ENCODE results near the gene OPALIN.

The OPALIN gene

DNA sequence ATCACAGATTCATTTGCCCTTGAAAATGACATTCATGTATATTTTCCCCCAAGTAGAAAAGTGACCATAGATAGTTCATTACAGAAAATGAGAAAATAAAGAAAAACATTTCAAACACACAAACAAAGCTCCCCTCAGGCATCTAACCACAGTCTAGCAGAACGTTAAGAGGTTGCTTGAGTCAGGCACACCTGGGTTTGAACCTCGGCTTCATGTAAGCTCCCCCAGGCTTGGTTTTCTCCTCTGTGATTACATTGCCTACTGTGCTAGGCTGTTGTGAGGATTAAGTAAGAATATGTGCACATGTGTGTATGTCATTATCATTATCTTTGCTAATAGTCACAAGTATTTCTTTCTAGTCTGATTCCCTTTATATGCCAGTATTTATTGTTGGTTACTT, 45.5 kb downstream of the OPALIN start:
- no peak for TF ChIP-seq CTCF (conservative IDR thresholded peaks at IDR 0.05; ENCODE audit: low read length)
- no peak for TF ChIP-seq EZH2phosphoT487 (IDR thresholded peaks at IDR 0.05; ENCODE audit: borderline replicate concordance)
- Histone ChIP-seq H3K9ac (ENCODE audit: low read depth, low read length, poor library complexity, severe bottlenecking) (no peak overlapping the region), H3K36me3 (ENCODE audit: insufficient read depth, low read length) (no peaks in the 10 kb centered on the region), H3K4me2 (ENCODE audit: low read depth, low read length, poor library complexity, severe bottlenecking) (no peak overlapping the region), H3K9me3 (ENCODE audit: insufficient read depth, low read depth, low read length) (no peaks in the 10 kb centered on the region), H3K4me3 (ENCODE audit: low read length, poor library complexity, severe bottlenecking) (no peak overlapping the region), H3K79me2 (ENCODE audit: insufficient read depth, low read length) (no peaks in the 10 kb centered on the region), H2AFZ (ENCODE audit: low read length) (no peak overlapping the region), H3K27me3 (ENCODE audit: insufficient read depth, low read length, poor library complexity, severe bottlenecking) (no peaks in the 10 kb centered on the region), H3F3A (ENCODE audit: low read depth) (no peaks in the 10 kb centered on the region), H4K20me1 (ENCODE audit: insufficient read depth, low read length, poor library complexity, severe bottlenecking) (no peaks in the 10 kb centered on the region), H3K9me2 (replicated peaks; ENCODE audit: low read depth, low read length) (no peaks in the 10 kb centered on the region), H3K4me1 (ENCODE audit: insufficient read depth, low read length, poor library complexity, severe bottlenecking) (no peaks in the 10 kb centered on the region)

GRCh38 chr10:96311180-96311715, 47.6 kb downstream of the OPALIN start:
- H4K20me1 ChIP-seq (ENCODE audit: insufficient read depth, low read length, poor library complexity, severe bottlenecking), result no peaks in the 10 kb centered on the region
- no peak overlapping the region for H2AFZ ChIP-seq (ENCODE audit: low read length)
- no peak overlapping the region for H3K4me3 ChIP-seq (ENCODE audit: low read length, poor library complexity, severe bottlenecking)
- no peaks in the 10 kb centered on the region for H3K36me3 ChIP-seq (ENCODE audit: insufficient read depth, low read length)
- TF ChIP-seq CTCF (conservative IDR thresholded peaks at IDR 0.05; ENCODE audit: low read length) (no peak), EZH2phosphoT487 (IDR thresholded peaks at IDR 0.05; ENCODE audit: borderline replicate concordance) (no peak)
- H3K9me3 ChIP-seq (ENCODE audit: insufficient read depth, low read depth, low read length), result no peaks in the 10 kb centered on the region
- H3K9ac ChIP-seq (ENCODE audit: low read depth, low read length, poor library complexity, severe bottlenecking), result no peak overlapping the region
- H3K27me3 ChIP-seq (ENCODE audit: insufficient read depth, low read length, poor library complexity, severe bottlenecking), result no peaks in the 10 kb centered on the region
- H3K4me1 ChIP-seq (ENCODE audit: insufficient read depth, low read length, poor library complexity, severe bottlenecking), result peaks cover 4% of the 10 kb centered on the region
- no peaks in the 10 kb centered on the region for H3F3A ChIP-seq (ENCODE audit: low read depth)
- no peaks in the 10 kb centered on the region for H3K9me2 ChIP-seq (replicated peaks; ENCODE audit: low read depth, low read length)
- no peaks in the 10 kb centered on the region for H3K79me2 ChIP-seq (ENCODE audit: insufficient read depth, low read length)
- no peak overlapping the region for H3K4me2 ChIP-seq (ENCODE audit: low read depth, low read length, poor library complexity, severe bottlenecking)

- no peaks in the 10 kb centered on the region for H4K20me1 ChIP-seq (ENCODE audit: insufficient read depth, low read length, poor library complexity, severe bottlenecking)
- no peak overlapping the region for H2AFZ ChIP-seq (ENCODE audit: low read length)
- H3K36me3 ChIP-seq (ENCODE audit: insufficient read depth, low read length), result no peaks in the 10 kb centered on the region
- H3K4me1 ChIP-seq (ENCODE audit: insufficient read depth, low read length, poor library complexity, severe bottlenecking), result peaks cover 4% of the 10 kb centered on the region
- no peaks in the 10 kb centered on the region for H3K9me2 ChIP-seq (replicated peaks; ENCODE audit: low read depth, low read length)
- H3K9ac ChIP-seq (ENCODE audit: low read depth, low read length, poor library complexity, severe bottlenecking), result no peak overlapping the region
- no peaks in the 10 kb centered on the region for H3K79me2 ChIP-seq (ENCODE audit: insufficient read depth, low read length)
- H3K4me3 ChIP-seq (ENCODE audit: low read length, poor library complexity, severe bottlenecking), result no peak overlapping the region
- no peaks in the 10 kb centered on the region for H3K9me3 ChIP-seq (ENCODE audit: insufficient read depth, low read depth, low read length)
- no peak overlapping the region for H3K4me2 ChIP-seq (ENCODE audit: low read depth, low read length, poor library complexity, severe bottlenecking)
- H3K27me3 ChIP-seq (ENCODE audit: insufficient read depth, low read length, poor library complexity, severe bottlenecking), result no peaks in the 10 kb centered on the region
- TF ChIP-seq CTCF (conservative IDR thresholded peaks at IDR 0.05; ENCODE audit: low read length), result no peak
- no peak for TF ChIP-seq EZH2phosphoT487 (IDR thresholded peaks at IDR 0.05; ENCODE audit: borderline replicate concordance)
- H3F3A ChIP-seq (ENCODE audit: low read depth), result no peaks in the 10 kb centered on the region
Measured at GRCh38 chr10:96310321-96310669, 48.5 kb downstream of the OPALIN start.
